Adrenal gland (tissue), 12 donors: Measurements from ENCODE around the gene CFAP90. TPM values are rescaled to one million over a fixed set of nuclear protein-coding genes. Genes with fewer than 3 reads are reported as not detected.
A peak's percentile ranks its signal among the peaks of the same experiment; 100 is the strongest.

Experiments
- DNase-seq, 7 donors: peaks; one replicate each; pipeline ENCODE4 v3.0.0-alpha.2; 2019 to 2020
- H3K27ac ChIP-seq, 5 donors: fragments of 200-600 bp; sonication (generic) in 4 of 5; 1 replicate in 3 of 5; 2 replicates in 2 of 5; pipeline versions ENCODE4 v1.5.1 to v1.8.0; 2016 to 2020; ENCODE audit warnings: mild to moderate bottlenecking in 1 of 5
- H3K27me3 ChIP-seq: fragments of 200-600 bp; 2 replicates; pipeline ENCODE4 v1.8.0; 2021
- H3K36me3 ChIP-seq, 2 donors: fragments of 200-600 bp; replicated peaks in 1 of 2; 1 replicate in 1 of 2; 2 replicates in 1 of 2; pipeline versions ENCODE4 v1.5.1 to v1.8.0; 2018 to 2022
- H3K4me1 ChIP-seq, 2 donors: fragments of 200-600 bp; replicated peaks in 1 of 2; 1 replicate in 1 of 2; 2 replicates in 1 of 2; pipeline versions ENCODE4 v1.5.1 to v1.8.0; 2018 to 2021
- H3K4me3 ChIP-seq, 4 donors: fragments of 200-600 bp; sonication (generic) in 3 of 4; one replicate each; pipeline ENCODE4 v1.5.1; 2016 to 2018
- H3K9me3 ChIP-seq, 3 donors: fragments of 200-600 bp; sonication (generic) in 1 of 3; replicated peaks in 1 of 3; 1 replicate in 2 of 3; 2 replicates in 1 of 3; pipeline versions ENCODE4 v1.5.1 to v1.8.0; 2016 to 2021
- CTCF ChIP-seq, 6 experiments: fragments of 450-650 bp in 4 of 6; fragments of 200-600 bp in 2 of 6; sonication (generic) in 1 of 6; IDR thresholded peaks; 1 replicate in 5 of 6; 2 replicates in 1 of 6; pipeline versions ENCODE4 v1.5.1 to v1.8.0; 2016 to 2021; ENCODE audit warnings: antibody characterized with exemption in 6 of 6, mild to moderate bottlenecking in 2 of 6, moderate library complexity in 1 of 6
- POLR2A ChIP-seq, 2 donors: fragments of 450-650 bp; IDR thresholded peaks; one replicate each; pipeline ENCODE4 v1.6.1; 2017; ENCODE audit warnings: antibody characterized with exemption in 2 of 2, mild to moderate bottlenecking in 2 of 2, moderate library complexity in 1 of 2
- WGBS, 4 donors: extraction: QIAGEN DNeasy Blood & Tissue Kit in 2 of 4; methylation state at CpG; one replicate each; pipeline versions ENCODE4 v1.1.5 to v1.1.7; 2013 to 2017; 5-methylcytosine and 5-hydroxymethylcytosine counted together
- intact Hi-C, 2 donors: fragments of 100-400 bp; cut with DNase I; formaldehyde crosslinking; loops; one replicate each; pipeline versions ENCODE4 v1.14.1 to v1.15.0; 2022 to 2023
- polyA plus RNA-seq, 3 donors: library from polyadenylated mRNA; stranded (reverse); fragments of 200-250 nt in 2 of 3; fragments of 350-450 nt in 1 of 3; fragmentation: Illumina TruSeq in 1 of 3; extraction: RNeasy Lipid Tissue Mini Kit (QIAGEN cat#74804) in 1 of 3; gene quantifications; one replicate each; pipeline ENCODE4 v1.2.3, GENCODE V29; 2013 to 2014
- total RNA-seq, 9 donors: library from RNA; depleted of rRNA in 4 of 9; stranded (reverse); fragments of >200 nt in 4 of 9; fragments of 120-200 nt in 1 of 9; fragmentation: NEBNext Ultra II Directional in 1 of 9; extraction: Animal tissue kit (Norgen Biotek cat#: 25700) in 1 of 9; gene quantifications; one replicate each; pipeline versions ENCODE4 v1.1.0 to v1.2.4, GENCODE V29; 2013 to 2023
- donor health status: healthy with polysubstance abuse.
- donor health status: Bipolar disorder and iron deficiency.
- donor health status: DM: yes; HTN: yes; CAD: no.
- donor health status: DM: no; HTN: no; CAD: no.
- donor health status: DM: no; HTN: no; CAD: no.
- donor health status: DM: yes; HTN: yes; CAD: no.

The CFAP90 gene
- total and polyA plus RNA-seq, 12 donors: 0.11 to 1.3 (median 0.39) TPM; not detected in 3

DNA sequence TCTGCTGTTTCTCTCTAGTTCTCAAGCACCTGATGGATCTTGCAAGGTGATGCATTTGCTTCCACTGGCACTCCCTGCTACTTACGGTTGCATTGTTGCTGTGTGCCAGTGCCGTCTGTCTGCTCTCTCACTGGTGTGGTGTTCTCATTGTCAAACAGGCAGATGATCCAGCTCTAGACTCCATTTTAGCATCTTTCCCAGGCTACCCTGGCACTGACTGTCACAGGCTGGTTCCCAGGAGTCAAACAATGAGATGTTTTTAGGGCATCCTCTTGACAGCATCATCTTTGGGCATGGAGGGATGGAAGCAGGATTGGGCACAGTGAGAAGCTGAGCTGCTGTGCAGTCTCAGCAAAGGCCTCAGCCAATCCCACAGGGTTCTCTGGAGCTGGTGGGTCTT lies 30.9 kb upstream of the CFAP90 start:
- TF ChIP-seq CTCF (IDR thresholded peaks at IDR 0.05) (no peak), POLR2A (IDR thresholded peaks at IDR 0.05) (no peak)
- Histone ChIP-seq H3K27ac (no peak overlapping the region), H3K4me3 (no peak overlapping the region), H3K36me3 (peaks cover 0 to 57% of the 10 kb centered on the region in 2 donors), H3K4me1 (peaks cover 6 to 22% of the 10 kb centered on the region in 2 donors), H3K27me3 (no peaks in the 10 kb centered on the region), H3K9me3 (no peaks in the 10 kb centered on the region)
- DNase-seq: no peak
- intact Hi-C loops: no loop called here
- 94 to 99% (median 94%) methylated on average over 2 of the region's 2 CpGs for WGBS, 4 donors

- Histone ChIP-seq H3K4me3 (no peak overlapping the region), H3K36me3 (peaks cover 0 to 61% of the 10 kb centered on the region in 2 donors), H3K9me3 (no peaks in the 10 kb centered on the region), H3K27ac (no peak overlapping the region), H3K27me3 (no peaks in the 10 kb centered on the region), H3K4me1 (peaks cover 6 to 24% of the 10 kb centered on the region in 2 donors)
- DNase-seq: no peak
- TF ChIP-seq CTCF (IDR thresholded peaks at IDR 0.05): no peak
- TF ChIP-seq POLR2A (IDR thresholded peaks at IDR 0.05): no peak
- intact Hi-C loops: no loop called here
- WGBS, 4 donors: 89 to 94% (median 92%) methylated on average over 4 of the region's 4 CpGs
Measured at GRCh38 chr5:7881091-7881490, 30.2 kb upstream of the CFAP90 start.

DNA sequence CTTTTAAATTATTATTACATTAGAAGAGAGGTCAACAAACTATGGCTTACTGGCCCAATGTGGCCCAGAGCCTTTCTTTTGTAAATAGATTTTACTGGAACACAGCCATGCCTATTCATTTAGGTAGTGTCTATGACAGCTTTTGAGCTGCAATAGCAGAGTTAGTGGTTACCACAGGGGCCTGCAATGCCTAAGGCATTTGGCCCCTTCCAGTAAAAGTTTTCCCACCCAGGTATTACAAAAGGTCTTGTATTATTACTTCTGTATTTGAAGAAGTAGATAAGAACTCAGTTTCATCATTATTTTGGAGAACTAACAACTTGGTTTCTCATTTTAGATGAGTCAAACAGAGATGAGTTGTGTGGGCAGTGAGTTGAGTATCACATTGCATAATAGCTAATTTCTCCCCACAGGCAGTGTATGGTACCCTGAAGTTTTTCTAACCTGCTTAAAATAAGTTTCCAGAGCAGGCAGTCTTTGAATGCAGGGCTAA lies 27.5 kb upstream of the CFAP90 start:
- no peak overlapping the region for H3K4me3 ChIP-seq
- intact Hi-C loops: no loop called here
- TF ChIP-seq CTCF (IDR thresholded peaks at IDR 0.05) (no peak), POLR2A (IDR thresholded peaks at IDR 0.05) (no peak)
- no peaks in the 10 kb centered on the region for H3K27me3 ChIP-seq
- H3K9me3 ChIP-seq: no peaks in the 10 kb centered on the region
- H3K4me1 ChIP-seq: peaks cover 6 to 24% of the 10 kb centered on the region in 2 donors
- H3K27ac ChIP-seq: no peak overlapping the region
- DNase-seq: no peak
- peaks cover 0 to 53% of the 10 kb centered on the region in 2 donors for H3K36me3 ChIP-seq

GRCh38 chr5:7877851-7878250 lies 26.9 kb upstream of the CFAP90 start:
- intact Hi-C loops: no loop called here
- TF ChIP-seq POLR2A (IDR thresholded peaks at IDR 0.05) (no peak), CTCF (IDR thresholded peaks at IDR 0.05) (no peak)
- H3K9me3 ChIP-seq: no peaks in the 10 kb centered on the region
- peaks cover 6 to 24% of the 10 kb centered on the region in 2 donors for H3K4me1 ChIP-seq
- H3K4me3 ChIP-seq: no peak overlapping the region
- no peak overlapping the region for H3K27ac ChIP-seq
- H3K36me3 ChIP-seq: peaks cover 0 to 47% of the 10 kb centered on the region in 2 donors
- WGBS, 4 donors: 45 to 60% (median 50%) methylated on average over 9 of the region's 9 CpGs
- no peaks in the 10 kb centered on the region for H3K27me3 ChIP-seq
- DNase-seq: peak in 6 of 7 donors; percentile 43 to 82 (median 63)
